ENCODE measurements around the gene SMPX. TPM values are rescaled to one million over a fixed set of nuclear protein-coding genes. Genes with fewer than 3 reads are reported as not detected.
A peak's percentile ranks its signal among the peaks of the same experiment; 100 is the strongest.

Gene SMPX
- total RNA-seq, 1 donor = not detected

DNA sequence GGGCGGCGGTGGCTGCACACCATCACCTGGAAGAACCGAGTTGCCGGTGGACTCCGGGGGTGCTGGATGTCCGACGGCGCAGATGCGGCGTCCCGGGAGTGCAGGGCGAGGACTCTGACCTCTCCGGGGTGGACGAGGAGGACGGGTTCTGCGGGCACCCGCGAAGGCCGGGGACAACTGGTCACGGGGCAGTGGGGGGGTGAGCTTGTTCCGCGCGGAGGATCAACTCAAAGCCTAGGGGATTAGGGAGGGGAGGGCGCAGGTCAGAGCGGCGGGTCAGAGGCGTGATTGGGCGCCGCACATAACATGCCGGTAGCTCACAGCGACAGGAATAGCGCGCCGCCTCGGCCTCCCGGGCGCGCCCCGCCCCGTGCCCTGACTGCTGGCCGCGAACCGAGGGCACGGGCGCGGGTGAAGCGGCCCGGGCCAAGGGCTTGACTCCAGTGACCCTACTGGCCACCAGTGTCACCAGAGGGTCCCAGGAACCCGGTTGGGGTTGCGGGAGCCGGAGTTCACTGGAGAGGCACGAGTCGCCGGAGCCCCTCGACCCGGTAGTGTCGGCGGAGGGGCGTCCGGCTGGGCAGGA is 99.7 kb downstream of the SMPX start, which contains the start of gene KLHL34:
KLHL34 (minus strand) TSS at position 179 of the 586 bp plus-strand sequence. CDS start 542 bp downstream, outside the sequence.
- H3K79me2 ChIP-seq (ENCODE audit: insufficient read depth, low read length) = no peaks in the 10 kb centered on the region
- H3K27me3 ChIP-seq (ENCODE audit: insufficient read depth, low read length) = no peaks in the 10 kb centered on the region
- no peak within 1 kb of the TSS for H3K27ac ChIP-seq (ENCODE audit: low read depth, low read length)
- H3K9me3 ChIP-seq (ENCODE audit: low read depth, low read length) = no peaks in the 10 kb centered on the region
- H2AFZ ChIP-seq (ENCODE audit: low read length) = no peak within 1 kb of the TSS
- no peaks in the 10 kb centered on the region for H4K20me1 ChIP-seq (ENCODE audit: insufficient read depth, low read length)
- DNase-seq (ENCODE audit: insufficient read length, low spot score, missing footprints) = no peak
- H3K36me3 ChIP-seq (ENCODE audit: insufficient read depth, low read length) = no peaks in the 10 kb centered on the region
- no peak within 1 kb of the TSS for H3K4me2 ChIP-seq (ENCODE audit: insufficient read depth, low read length)
- H3K4me3 ChIP-seq (ENCODE audit: insufficient read depth, low read length) = no peak within 1 kb of the TSS
- TF ChIP-seq, protein P1, sequence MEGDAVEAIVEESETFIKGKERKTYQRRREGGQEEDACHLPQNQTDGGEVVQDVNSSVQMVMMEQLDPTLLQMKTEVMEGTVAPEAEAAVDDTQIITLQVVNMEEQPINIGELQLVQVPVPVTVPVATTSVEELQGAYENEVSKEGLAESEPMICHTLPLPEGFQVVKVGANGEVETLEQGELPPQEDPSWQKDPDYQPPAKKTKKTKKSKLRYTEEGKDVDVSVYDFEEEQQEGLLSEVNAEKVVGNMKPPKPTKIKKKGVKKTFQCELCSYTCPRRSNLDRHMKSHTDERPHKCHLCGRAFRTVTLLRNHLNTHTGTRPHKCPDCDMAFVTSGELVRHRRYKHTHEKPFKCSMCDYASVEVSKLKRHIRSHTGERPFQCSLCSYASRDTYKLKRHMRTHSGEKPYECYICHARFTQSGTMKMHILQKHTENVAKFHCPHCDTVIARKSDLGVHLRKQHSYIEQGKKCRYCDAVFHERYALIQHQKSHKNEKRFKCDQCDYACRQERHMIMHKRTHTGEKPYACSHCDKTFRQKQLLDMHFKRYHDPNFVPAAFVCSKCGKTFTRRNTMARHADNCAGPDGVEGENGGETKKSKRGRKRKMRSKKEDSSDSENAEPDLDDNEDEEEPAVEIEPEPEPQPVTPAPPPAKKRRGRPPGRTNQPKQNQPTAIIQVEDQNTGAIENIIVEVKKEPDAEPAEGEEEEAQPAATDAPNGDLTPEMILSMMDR (IDR thresholded peaks at IDR 0.05; ENCODE audit: extremely low read depth, low read depth, low read length) = no peak
- H3K4me1 ChIP-seq (ENCODE audit: insufficient read depth, low read length) = no peaks in the 10 kb centered on the region

DNA sequence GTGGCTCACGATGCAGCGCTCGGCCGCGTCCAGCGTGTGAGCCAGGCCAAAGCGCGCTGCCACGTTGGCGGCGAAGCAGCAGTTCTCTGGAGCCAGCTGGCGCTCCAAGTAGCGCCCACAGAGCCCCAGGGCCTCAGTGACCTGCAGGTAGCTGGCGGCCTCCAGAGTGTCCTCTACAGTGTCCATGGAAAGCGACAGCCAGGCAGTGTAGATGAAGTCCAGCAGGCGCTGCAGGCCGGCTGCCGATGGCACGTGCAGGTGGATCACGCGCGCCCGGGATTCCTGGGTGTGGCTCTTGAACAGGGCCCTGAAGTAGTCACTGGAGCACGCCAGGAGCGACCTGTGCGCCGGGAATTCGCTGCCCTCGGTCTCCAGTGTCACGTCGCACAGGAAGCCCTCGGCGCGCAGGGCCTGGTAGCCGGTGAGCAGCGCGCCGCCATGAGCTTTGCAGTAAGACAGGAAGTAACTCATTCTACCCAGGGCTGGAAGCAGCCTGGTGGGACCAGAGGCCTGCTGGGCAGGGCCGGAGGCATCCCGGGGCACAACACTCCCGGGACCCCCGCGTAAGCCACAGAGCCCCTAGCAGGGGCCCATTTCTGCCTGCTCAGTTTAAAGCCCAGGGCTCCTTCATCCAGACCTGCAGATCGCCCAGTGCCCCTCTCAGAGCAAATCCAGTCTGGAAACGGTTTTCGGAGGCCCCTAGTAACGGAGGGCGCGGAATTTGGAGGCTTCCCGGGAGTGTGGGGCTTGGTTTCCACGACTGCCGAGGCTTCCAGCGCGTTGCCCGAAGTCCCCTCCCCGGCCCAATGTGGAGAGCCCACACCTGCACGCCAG is 100.4 kb downstream of the SMPX start:
- Histone ChIP-seq H3K4me2 (ENCODE audit: insufficient read depth, low read length) (no peak overlapping the region), H3K4me1 (ENCODE audit: insufficient read depth, low read length) (no peaks in the 10 kb centered on the region)

DNA sequence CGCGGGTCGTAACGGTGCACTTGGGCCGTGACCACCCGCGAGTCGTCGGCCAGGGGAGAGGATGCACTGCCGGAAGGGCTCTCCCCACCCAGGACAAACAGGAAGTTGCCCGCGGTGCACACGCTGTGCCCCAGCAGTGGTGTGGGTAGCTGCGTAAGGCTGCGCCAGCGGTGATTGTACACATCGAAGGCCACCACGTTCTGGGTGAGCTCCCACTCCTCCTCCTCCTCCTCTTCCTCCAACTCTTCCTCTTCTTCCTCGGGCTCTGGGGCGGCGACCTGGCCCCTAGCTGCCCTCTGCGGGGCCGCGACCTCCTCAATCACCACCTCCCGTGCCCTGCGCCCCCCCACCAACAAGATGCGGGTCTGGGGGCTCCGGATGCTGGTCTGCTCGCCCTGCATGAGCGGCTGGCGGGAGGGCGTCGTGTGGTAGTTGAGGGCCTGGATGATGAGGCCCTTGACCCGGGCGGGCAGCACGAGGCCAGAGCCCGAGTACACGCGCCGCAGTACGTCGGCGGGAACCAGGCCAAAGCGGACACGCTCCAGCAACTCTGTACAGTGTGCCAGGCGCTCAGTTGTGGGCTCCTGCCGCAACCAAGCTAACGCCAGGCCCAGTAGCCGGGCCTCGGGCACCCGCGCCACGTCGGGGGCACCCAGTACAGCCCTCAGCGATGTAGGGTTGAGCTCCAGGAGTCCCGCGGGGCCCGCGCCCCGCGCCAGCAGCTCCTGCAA is 101.2 kb downstream of the SMPX start:
- H3K4me2 ChIP-seq (ENCODE audit: insufficient read depth, low read length) = no peak overlapping the region
- no peaks in the 10 kb centered on the region for H4K20me1 ChIP-seq (ENCODE audit: insufficient read depth, low read length)
- H3K36me3 ChIP-seq (ENCODE audit: insufficient read depth, low read length) = no peaks in the 10 kb centered on the region
- H3K4me1 ChIP-seq (ENCODE audit: insufficient read depth, low read length) = no peaks in the 10 kb centered on the region
- DNase-seq (ENCODE audit: insufficient read length, low spot score, missing footprints) = no peak
- H3K9me3 ChIP-seq (ENCODE audit: low read depth, low read length) = no peaks in the 10 kb centered on the region
- no peak overlapping the region for H3K4me3 ChIP-seq (ENCODE audit: insufficient read depth, low read length)
- H3K79me2 ChIP-seq (ENCODE audit: insufficient read depth, low read length) = no peaks in the 10 kb centered on the region
- H3K27ac ChIP-seq (ENCODE audit: low read depth, low read length) = no peak overlapping the region
- TF ChIP-seq, protein P1 (IDR thresholded peaks at IDR 0.05; ENCODE audit: extremely low read depth, low read depth, low read length) = no peak
- H3K27me3 ChIP-seq (ENCODE audit: insufficient read depth, low read length) = no peaks in the 10 kb centered on the region
- H2AFZ ChIP-seq (ENCODE audit: low read length) = no peak overlapping the region

More for the DNA sequence above, 100.4 kb downstream of the SMPX start:
- no peak overlapping the region for H3K4me3 ChIP-seq (ENCODE audit: insufficient read depth, low read length)
- no peaks in the 10 kb centered on the region for H3K9me3 ChIP-seq (ENCODE audit: low read depth, low read length)
- no peak overlapping the region for H3K27ac ChIP-seq (ENCODE audit: low read depth, low read length)
- H3K79me2 ChIP-seq (ENCODE audit: insufficient read depth, low read length) = no peaks in the 10 kb centered on the region
- H3K27me3 ChIP-seq (ENCODE audit: insufficient read depth, low read length) = no peaks in the 10 kb centered on the region
- H4K20me1 ChIP-seq (ENCODE audit: insufficient read depth, low read length) = no peaks in the 10 kb centered on the region
- DNase-seq (ENCODE audit: insufficient read length, low spot score, missing footprints) = peak; percentile 65
- no peak overlapping the region for H2AFZ ChIP-seq (ENCODE audit: low read length)
- TF ChIP-seq, protein P1 (IDR thresholded peaks at IDR 0.05; ENCODE audit: extremely low read depth, low read depth, low read length) = no peak
- H3K36me3 ChIP-seq (ENCODE audit: insufficient read depth, low read length) = no peaks in the 10 kb centered on the region

Other genes with a start within 250 kb of the SMPX start
- under 0.01 TPM in 1 of 2 replicates, not detected in the other for gene KLHL34, start 99.8 kb downstream of the SMPX start, total RNA-seq
- 9.0 and 9.1 TPM in 2 replicates for gene MBTPS2, start 81.5 kb upstream of the SMPX start, total RNA-seq
- gene YY2, start 97.9 kb upstream of the SMPX start, total RNA-seq = 1.4 and 2.4 TPM in 2 replicates
- gene SMS, start 182.6 kb upstream of the SMPX start, total RNA-seq = 69.2 and 76.0 TPM in 2 replicates